ENCODE measurements around the gene ACACB. TPM values are rescaled to one million over a fixed set of nuclear protein-coding genes. Genes with fewer than 3 reads are reported as not detected.

Gene ACACB
- total RNA-seq, 2 experiments from 2014 or later, result 11.9 to 14.8 TPM

DNA sequence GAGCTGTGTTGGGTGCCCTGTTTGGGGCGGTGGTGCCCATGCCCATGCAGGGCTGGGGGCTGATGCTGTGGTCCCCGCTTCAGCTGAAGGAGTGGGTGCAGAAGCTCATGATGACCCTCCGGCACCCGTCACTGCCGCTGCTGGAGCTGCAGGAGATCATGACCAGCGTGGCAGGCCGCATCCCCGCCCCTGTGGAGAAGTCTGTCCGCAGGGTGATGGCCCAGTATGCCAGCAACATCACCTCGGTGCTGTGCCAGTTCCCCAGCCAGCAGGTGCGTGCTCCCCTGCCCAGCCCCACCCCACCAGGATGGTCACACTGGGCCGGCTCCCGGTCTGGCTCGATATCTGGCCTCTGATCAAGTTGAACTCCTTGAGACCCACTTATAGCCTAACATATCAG lies 92.7 kb downstream of the ACACB start:
- DNase-seq, result no peak
- Mint-ChIP-seq H3K4me1 (ENCODE audit: low read depth) (no peaks in the 10 kb centered on the region), H3K36me3 (ENCODE audit: low read depth) (no peaks in the 10 kb centered on the region), H3K27ac (no peak overlapping the region), H3K27me3 (ENCODE audit: low read depth) (no peaks in the 10 kb centered on the region), H3K4me3 (no peak overlapping the region), H3K9me3 (ENCODE audit: insufficient read depth) (no peaks in the 10 kb centered on the region)
- no peak for ATAC-seq
- POLR2A ChIA-PET, result no interaction called here
- CTCF ChIA-PET, result interaction anchor here (0.5 kb wide), 1 partner anchor 47 kb away, joined by 4 read pairs; no protein-coding TSS in a partner anchor

- ChIA-PET CTCF (no interaction called here), POLR2A (no interaction called here)
- Mint-ChIP-seq H3K4me1 (ENCODE audit: low read depth) (no peaks in the 10 kb centered on the region), H3K27me3 (ENCODE audit: low read depth) (no peaks in the 10 kb centered on the region), H3K4me3 (no peak overlapping the region), H3K9me3 (ENCODE audit: insufficient read depth) (no peaks in the 10 kb centered on the region), H3K36me3 (ENCODE audit: low read depth) (no peaks in the 10 kb centered on the region), H3K27ac (no peak overlapping the region)
- ATAC-seq (no peak), DNase-seq (no peak)
Observed at GRCh38 chr12:109212460-109213115, 96.2 kb downstream of the ACACB start.

- CTCF ChIA-PET, result interaction anchor here (1.3 kb wide), 1 partner anchor 180 kb away, joined by 4 read pairs; no protein-coding TSS in a partner anchor
- Mint-ChIP-seq H3K4me3 (no peak overlapping the region), H3K4me1 (ENCODE audit: low read depth) (no peaks in the 10 kb centered on the region), H3K27me3 (ENCODE audit: low read depth) (no peaks in the 10 kb centered on the region), H3K9me3 (ENCODE audit: insufficient read depth) (no peaks in the 10 kb centered on the region), H3K36me3 (ENCODE audit: low read depth) (no peaks in the 10 kb centered on the region), H3K27ac (no peak overlapping the region)
- ATAC-seq (no peak), DNase-seq (no peak)
- POLR2A ChIA-PET, result interaction anchor here (0.6 kb wide), 1 partner anchor 19 kb away, joined by 4 read pairs; no protein-coding TSS in a partner anchor
Observed at GRCh38 chr12:109214131-109214530, 97.7 kb downstream of the ACACB start.

GRCh38 chr12:109218996-109219395 lies 102.6 kb downstream of the ACACB start:
- no peaks in the 10 kb centered on the region for H3K27me3 Mint-ChIP-seq (ENCODE audit: low read depth)
- no peaks in the 10 kb centered on the region for H3K36me3 Mint-ChIP-seq (ENCODE audit: low read depth)
- H3K4me1 Mint-ChIP-seq (ENCODE audit: low read depth), result no peaks in the 10 kb centered on the region
- ATAC-seq (no peak), DNase-seq (no peak)
- H3K27ac Mint-ChIP-seq, result no peak overlapping the region
- POLR2A ChIA-PET, result no interaction called here
- no peaks in the 10 kb centered on the region for H3K9me3 Mint-ChIP-seq (ENCODE audit: insufficient read depth)
- H3K4me3 Mint-ChIP-seq, result no peak overlapping the region
- CTCF ChIA-PET, result no interaction called here

- ChIA-PET CTCF (no interaction called here), POLR2A (no interaction called here)
- Mint-ChIP-seq H3K4me1 (ENCODE audit: low read depth) (no peaks in the 10 kb centered on the region), H3K36me3 (ENCODE audit: low read depth) (no peaks in the 10 kb centered on the region), H3K27me3 (ENCODE audit: low read depth) (no peaks in the 10 kb centered on the region), H3K27ac (no peak overlapping the region), H3K4me3 (no peak overlapping the region), H3K9me3 (ENCODE audit: insufficient read depth) (no peaks in the 10 kb centered on the region)
- no peak for DNase-seq
- no peak for ATAC-seq
Observed at GRCh38 chr12:109219938-109220337, 103.6 kb downstream of the ACACB start.

DNA sequence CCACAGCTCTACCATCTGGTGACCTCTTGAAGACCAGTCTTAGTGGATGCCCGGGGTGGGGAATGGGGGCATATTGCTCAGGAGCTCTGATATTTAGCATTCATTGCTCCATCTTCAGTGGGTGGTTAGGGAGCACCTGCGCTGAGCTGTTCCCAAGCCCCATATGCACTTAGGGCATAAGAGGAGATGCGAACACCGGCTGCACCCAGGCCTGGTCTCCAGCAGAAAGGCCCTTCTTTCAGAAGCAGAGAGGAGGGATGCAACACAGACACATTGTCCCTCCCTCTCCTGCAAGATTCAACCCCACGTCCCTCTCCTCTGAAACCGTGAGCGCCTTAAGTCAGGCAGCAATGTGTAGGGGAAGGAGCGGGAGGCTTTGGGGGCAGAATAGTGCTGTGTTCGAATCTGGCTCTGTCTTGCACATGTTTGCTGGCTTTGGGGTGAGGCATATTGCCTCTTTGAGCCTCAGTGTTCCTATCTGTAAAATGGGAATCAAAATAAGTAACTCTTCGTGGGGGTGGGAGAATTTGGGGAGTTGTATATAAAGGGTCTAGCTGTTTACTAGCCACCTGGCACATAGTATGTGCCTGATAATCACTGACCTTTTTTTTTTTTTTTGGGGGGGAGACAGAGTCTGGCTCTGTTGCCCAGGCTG lies 105.0 kb downstream of the ACACB start:
- H3K27ac Mint-ChIP-seq, result no peak overlapping the region

GRCh38 chr12:109222062-109222461 lies 105.7 kb downstream of the ACACB start:
- Mint-ChIP-seq H3K9me3 (ENCODE audit: insufficient read depth) (no peaks in the 10 kb centered on the region), H3K4me3 (no peak overlapping the region), H3K27ac (no peak overlapping the region), H3K4me1 (ENCODE audit: low read depth) (no peaks in the 10 kb centered on the region), H3K27me3 (ENCODE audit: low read depth) (no peaks in the 10 kb centered on the region), H3K36me3 (ENCODE audit: low read depth) (no peaks in the 10 kb centered on the region)
- DNase-seq (no peak), ATAC-seq (no peak)
- ChIA-PET CTCF (no interaction called here), POLR2A (no interaction called here)

More for the DNA sequence above, 105.0 kb downstream of the ACACB start:
- ChIA-PET POLR2A (no interaction called here), CTCF (no interaction called here)
- Mint-ChIP-seq H3K36me3 (ENCODE audit: low read depth) (no peaks in the 10 kb centered on the region), H3K4me3 (no peak overlapping the region), H3K4me1 (ENCODE audit: low read depth) (no peaks in the 10 kb centered on the region), H3K9me3 (ENCODE audit: insufficient read depth) (no peaks in the 10 kb centered on the region), H3K27me3 (ENCODE audit: low read depth) (no peaks in the 10 kb centered on the region)
- ATAC-seq (no peak), DNase-seq (no peak)

DNA sequence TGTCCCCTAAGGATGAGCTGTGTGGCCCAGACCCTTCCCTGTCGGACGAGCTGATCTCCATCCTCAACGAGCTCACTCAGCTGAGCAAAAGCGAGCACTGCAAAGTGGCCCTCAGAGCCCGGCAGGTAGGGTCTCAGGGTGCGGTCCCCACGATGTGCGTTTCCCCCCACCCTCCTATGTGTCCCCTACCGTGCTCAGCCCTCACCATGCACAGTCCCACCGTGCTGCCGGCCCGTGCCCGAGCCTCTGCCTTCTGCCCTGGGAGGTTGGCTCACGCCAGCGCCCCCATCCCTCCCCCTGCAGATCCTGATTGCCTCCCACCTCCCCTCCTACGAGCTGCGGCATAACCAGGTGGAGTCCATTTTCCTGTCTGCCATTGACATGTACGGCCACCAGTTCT lies 106.1 kb downstream of the ACACB start:
- Mint-ChIP-seq H3K9me3 (ENCODE audit: insufficient read depth) (no peaks in the 10 kb centered on the region), H3K4me1 (ENCODE audit: low read depth) (no peaks in the 10 kb centered on the region), H3K36me3 (ENCODE audit: low read depth) (no peaks in the 10 kb centered on the region), H3K4me3 (no peak overlapping the region), H3K27me3 (ENCODE audit: low read depth) (no peaks in the 10 kb centered on the region), H3K27ac (no peak overlapping the region)
- DNase-seq (no peak), ATAC-seq (no peak)
- ChIA-PET CTCF (no interaction called here), POLR2A (no interaction called here)

- Mint-ChIP-seq H3K9me3 (ENCODE audit: insufficient read depth) (no peaks in the 10 kb centered on the region), H3K4me3 (no peak overlapping the region), H3K36me3 (ENCODE audit: low read depth) (no peaks in the 10 kb centered on the region), H3K4me1 (ENCODE audit: low read depth) (no peaks in the 10 kb centered on the region), H3K27ac (no peak overlapping the region), H3K27me3 (ENCODE audit: low read depth) (no peaks in the 10 kb centered on the region)
- ChIA-PET POLR2A (no interaction called here), CTCF (no interaction called here)
- ATAC-seq (no peak), DNase-seq (no peak)
Observed at GRCh38 chr12:109223211-109223610, 106.8 kb downstream of the ACACB start.

GRCh38 chr12:109223868-109224267 lies 107.5 kb downstream of the ACACB start:
- no peak overlapping the region for H3K4me3 Mint-ChIP-seq
- no peak for DNase-seq
- POLR2A ChIA-PET, result no interaction called here
- H3K27me3 Mint-ChIP-seq (ENCODE audit: low read depth), result no peaks in the 10 kb centered on the region
- CTCF ChIA-PET, result no interaction called here
- no peak overlapping the region for H3K27ac Mint-ChIP-seq
- H3K9me3 Mint-ChIP-seq (ENCODE audit: insufficient read depth), result no peaks in the 10 kb centered on the region
- no peaks in the 10 kb centered on the region for H3K4me1 Mint-ChIP-seq (ENCODE audit: low read depth)
- no peaks in the 10 kb centered on the region for H3K36me3 Mint-ChIP-seq (ENCODE audit: low read depth)
- no peak for ATAC-seq

DNA sequence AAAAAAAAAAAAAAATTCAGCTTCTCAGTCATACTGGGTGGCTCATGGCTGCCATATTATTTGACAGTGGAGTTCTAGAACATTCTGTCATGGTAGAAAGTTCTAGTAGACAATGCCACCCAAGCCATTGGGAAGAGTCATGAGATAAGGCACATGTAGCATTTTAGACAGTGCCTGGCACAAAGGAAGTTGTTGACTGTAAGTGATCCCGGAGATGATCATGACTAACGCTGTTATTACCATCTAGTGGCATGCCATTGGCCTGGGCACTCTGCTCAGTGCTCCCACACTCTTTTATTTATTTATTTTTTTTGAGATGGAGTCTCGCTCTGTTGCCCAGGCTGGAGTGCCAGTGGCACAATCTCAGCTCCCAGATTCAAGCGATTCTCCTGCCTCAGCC lies 112.3 kb downstream of the ACACB start:
- Mint-ChIP-seq H3K4me1 (ENCODE audit: low read depth) (no peaks in the 10 kb centered on the region), H3K27ac (no peak overlapping the region), H3K4me3 (no peak overlapping the region), H3K9me3 (ENCODE audit: insufficient read depth) (no peaks in the 10 kb centered on the region), H3K27me3 (ENCODE audit: low read depth) (no peaks in the 10 kb centered on the region), H3K36me3 (ENCODE audit: low read depth) (no peaks in the 10 kb centered on the region)
- no peak for ATAC-seq
- ChIA-PET POLR2A (no interaction called here), CTCF (no interaction called here)
- no peak for DNase-seq

GRCh38 chr12:109230193-109230592 lies 113.8 kb downstream of the ACACB start:
- H3K27ac Mint-ChIP-seq, result no peak overlapping the region
- POLR2A ChIA-PET, result no interaction called here
- no peak overlapping the region for H3K4me3 Mint-ChIP-seq
- no peaks in the 10 kb centered on the region for H3K9me3 Mint-ChIP-seq (ENCODE audit: insufficient read depth)
- ATAC-seq (no peak), DNase-seq (no peak)
- H3K4me1 Mint-ChIP-seq (ENCODE audit: low read depth), result no peaks in the 10 kb centered on the region
- H3K27me3 Mint-ChIP-seq (ENCODE audit: low read depth), result no peaks in the 10 kb centered on the region
- no peaks in the 10 kb centered on the region for H3K36me3 Mint-ChIP-seq (ENCODE audit: low read depth)
- CTCF ChIA-PET, result no interaction called here

DNA sequence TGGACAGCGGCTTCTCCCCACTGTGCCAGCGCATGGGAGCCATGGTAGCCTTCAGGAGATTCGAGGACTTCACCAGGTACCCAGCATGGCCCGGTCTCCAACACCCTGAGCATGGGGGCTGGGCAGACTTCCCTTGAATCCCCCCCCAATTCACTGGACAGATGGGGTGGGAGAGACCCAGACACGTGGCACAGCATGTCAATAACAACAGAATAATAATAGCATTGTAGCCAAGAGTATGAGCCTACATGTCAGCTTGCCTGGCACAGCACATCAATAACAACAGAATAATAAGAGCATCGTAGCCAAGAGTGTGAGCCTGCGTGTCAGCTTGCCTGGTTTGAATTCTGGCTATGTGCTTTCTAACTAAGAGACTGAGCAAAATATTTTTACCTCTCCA lies 116.3 kb downstream of the ACACB start:
- DNase-seq (no peak), ATAC-seq (no peak)
- Mint-ChIP-seq H3K27ac (no peak overlapping the region), H3K27me3 (ENCODE audit: low read depth) (no peaks in the 10 kb centered on the region), H3K4me3 (no peak overlapping the region), H3K36me3 (ENCODE audit: low read depth) (no peaks in the 10 kb centered on the region), H3K9me3 (ENCODE audit: insufficient read depth) (no peaks in the 10 kb centered on the region), H3K4me1 (ENCODE audit: low read depth) (no peaks in the 10 kb centered on the region)
- ChIA-PET POLR2A (no interaction called here), CTCF (no interaction called here)

Data from activated CD8-positive, alpha-beta T cell treated with anti-CD3 and anti-CD28 coated beads, Interleukin-2, amount 10 ng/mL, durations not matched to agents 7 days and 5 days (primary cell).